ENCODE measurements around the gene MINDY4.

The MINDY4 gene

GRCh38 chr7:30840141-30841024, 69.2 kb downstream of the MINDY4 start:
- DNase-seq, result no peak

GRCh38 chr7:30841025-30841735, 70.0 kb downstream of the MINDY4 start:
- no peak for DNase-seq

- no peak for DNase-seq
Measured at GRCh38 chr7:30841801-30842541, 70.8 kb downstream of the MINDY4 start.

DNA sequence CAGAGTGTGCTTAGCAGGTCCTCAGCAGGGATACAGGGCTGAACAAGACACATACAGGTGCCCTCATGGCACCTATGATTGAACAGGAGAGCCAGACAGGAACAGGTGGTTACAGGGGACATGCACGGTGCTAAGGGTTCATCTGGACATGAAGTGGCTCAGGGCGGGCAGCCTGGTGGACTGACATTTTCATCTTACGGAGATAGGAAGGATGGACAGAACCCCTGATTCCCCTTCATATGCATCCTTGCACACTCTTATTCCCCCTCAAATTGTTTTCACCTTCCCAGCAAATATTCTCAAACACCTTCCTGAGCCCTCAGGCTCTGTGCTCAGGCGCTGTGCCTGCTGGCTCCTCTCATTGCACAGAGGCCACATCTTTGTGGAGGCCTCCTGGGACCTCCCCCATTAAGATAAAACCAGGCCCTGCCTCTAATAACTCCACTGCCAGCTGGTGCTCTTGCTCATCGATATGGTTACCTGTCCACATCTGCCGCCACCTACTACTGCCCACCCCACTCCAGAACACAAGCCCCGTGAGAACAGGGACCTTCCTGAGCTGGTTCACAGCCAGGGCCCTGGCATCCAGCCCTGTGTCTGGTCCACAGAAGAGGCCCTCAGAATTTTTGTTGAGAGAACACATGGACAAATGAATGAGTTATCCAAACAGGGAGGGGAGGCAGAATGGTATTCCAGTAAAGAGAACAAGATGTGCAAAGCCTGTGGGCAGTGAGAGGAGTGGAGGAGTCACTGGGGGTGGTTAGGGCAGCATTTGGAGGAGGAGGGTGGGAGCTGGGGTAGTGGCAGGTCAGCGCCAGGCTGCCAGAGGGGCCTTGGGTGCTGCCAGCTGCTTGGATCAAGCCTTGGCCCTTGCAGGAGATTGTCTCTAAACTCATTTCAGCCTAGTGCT, 71.6 kb downstream of the MINDY4 start:
- no peak for DNase-seq

DNA sequence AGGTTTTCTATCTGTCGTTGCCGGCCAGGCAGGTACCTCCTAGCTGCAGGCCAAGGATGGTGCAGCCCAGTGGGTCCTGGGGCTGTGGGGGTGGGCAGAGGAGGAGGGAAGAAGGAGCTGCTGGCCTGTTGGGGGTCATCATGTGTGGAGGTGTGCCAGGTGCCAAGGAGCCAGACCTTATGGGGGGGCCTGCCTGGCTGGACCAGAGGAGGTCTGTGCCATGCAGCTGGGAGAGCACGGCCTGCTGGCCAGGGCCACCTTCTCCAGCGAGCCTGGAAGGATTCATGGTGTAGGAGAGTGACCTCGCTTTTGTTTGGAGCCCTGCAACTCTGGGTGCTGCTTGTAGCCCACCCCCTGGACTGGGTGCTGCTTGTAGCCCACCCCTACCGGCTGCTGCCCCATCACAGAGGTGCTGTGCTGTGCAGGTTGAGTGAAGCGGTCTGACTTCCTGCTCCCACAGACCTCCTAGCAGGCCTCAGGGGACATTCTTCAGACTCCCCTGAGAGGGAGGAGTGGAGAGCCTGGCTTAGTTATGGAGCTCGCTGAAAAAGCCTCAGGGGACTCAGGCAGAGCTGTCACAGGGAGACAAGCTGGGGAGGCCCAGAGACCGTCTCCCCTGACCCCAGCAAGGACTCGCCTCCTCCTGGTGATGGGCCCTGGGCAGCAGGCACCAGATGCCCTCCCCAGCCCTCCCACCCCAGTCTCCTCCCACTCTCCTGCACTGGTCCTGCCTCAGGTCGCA, 72.7 kb downstream of the MINDY4 start:
- no peak for DNase-seq

- no peak for DNase-seq
Measured at GRCh38 chr7:30844483-30844874, 73.3 kb downstream of the MINDY4 start.

- DNase-seq, result no peak
Measured at GRCh38 chr7:30844916-30845315, 73.7 kb downstream of the MINDY4 start.

GRCh38 chr7:30845426-30846135, 74.4 kb downstream of the MINDY4 start:
- DNase-seq, result no peak

- no peak for DNase-seq
Measured at GRCh38 chr7:30846378-30846777, 75.2 kb downstream of the MINDY4 start.

GRCh38 chr7:30848121-30848855, 77.1 kb downstream of the MINDY4 start:
- DNase-seq, result no peak

GRCh38 chr7:30849565-30849964, 78.3 kb downstream of the MINDY4 start:
- no peak for DNase-seq

GRCh38 chr7:30850426-30850825, 79.2 kb downstream of the MINDY4 start:
- no peak for DNase-seq

- DNase-seq, result no peak
Measured at GRCh38 chr7:30851651-30852307, 80.6 kb downstream of the MINDY4 start.

DNA sequence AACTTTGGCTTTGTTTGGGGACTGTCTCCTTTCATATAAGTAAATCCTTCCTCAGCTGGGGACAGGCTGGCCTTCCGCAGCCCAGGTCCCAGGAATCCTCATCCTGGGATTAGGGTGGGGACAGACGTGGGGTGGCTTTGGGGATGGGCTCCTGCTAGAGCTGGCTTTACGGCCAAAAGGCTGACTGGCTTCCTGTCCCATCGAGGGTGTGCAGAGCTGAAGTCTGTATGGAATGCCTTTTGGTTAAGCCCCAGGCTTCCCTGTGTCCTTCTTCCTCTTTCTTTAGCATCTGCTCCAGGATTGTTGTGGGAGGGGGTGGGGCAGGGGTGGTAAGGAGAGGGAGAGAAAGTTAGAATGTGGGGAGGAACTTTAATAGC, 81.1 kb downstream of the MINDY4 start:
- no peak for DNase-seq

DNA sequence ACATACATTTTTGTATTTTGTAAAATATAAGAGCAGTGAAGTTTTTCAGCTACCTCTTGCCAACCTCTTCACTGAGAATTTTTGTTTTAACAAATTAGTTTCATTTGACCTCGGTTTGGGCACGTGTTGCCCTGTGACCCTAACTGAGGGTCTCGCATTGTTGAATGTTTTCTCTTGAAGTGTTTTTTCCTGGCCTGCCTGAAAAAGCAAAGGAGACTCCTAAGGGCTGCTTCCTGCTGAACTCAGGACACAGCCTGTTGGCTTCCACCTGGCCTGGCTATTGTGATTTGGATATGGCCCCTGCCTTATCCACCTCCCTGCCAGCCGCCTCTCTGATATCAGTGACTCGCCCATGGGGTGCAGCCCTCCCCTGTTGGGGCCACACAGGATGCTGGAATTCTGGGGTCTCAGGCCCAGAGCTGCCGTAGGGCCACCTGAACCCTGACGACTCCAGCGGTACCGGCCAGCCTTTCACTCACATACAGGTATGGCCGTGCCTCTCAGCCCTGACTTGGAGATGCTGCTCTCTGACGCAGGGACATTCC, 81.6 kb downstream of the MINDY4 start:
- DNase-seq, result no peak

GRCh38 chr7:30853576-30853975, 82.4 kb downstream of the MINDY4 start:
- DNase-seq, result no peak

DNA sequence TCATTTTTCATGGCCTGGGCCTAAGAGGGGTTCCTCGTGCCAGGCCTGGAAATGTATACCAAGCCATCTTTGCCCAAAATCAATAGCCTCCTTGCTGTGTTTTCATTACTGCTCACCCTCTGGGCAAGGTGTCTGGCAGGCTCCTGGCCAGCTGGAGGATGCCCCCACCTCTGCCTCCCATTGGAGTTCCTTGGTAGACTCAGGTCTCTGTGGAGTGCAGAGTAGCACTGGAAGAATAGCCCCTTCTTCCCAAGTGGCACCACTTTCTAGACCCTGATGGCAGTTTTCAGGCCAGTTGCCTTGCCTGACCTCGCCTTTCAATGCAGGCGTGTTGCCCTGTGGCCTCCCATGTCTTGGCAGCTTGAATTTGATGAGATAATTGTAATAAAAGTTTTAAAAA, 84.7 kb downstream of the MINDY4 start:
- no peak for DNase-seq

DNA sequence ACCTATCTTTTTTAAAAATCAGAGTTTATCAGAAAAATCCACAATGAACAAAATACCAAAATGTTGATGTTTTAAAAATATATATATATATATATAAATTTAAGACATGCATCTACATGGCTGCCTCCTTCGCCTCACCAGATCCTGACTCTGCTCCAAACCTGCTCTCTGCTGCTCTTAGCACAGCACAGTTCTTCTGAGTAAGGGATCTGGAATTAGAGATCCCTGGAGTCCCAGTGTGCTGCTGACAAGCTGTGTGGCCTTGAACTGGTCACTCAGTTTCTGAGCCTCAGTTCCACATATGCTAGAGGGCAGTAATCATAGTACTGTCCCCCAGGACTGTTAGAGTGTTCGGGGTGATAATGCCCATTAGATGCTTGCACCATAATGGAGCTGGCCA, 87.4 kb downstream of the MINDY4 start:
- no peak for DNase-seq

DNA sequence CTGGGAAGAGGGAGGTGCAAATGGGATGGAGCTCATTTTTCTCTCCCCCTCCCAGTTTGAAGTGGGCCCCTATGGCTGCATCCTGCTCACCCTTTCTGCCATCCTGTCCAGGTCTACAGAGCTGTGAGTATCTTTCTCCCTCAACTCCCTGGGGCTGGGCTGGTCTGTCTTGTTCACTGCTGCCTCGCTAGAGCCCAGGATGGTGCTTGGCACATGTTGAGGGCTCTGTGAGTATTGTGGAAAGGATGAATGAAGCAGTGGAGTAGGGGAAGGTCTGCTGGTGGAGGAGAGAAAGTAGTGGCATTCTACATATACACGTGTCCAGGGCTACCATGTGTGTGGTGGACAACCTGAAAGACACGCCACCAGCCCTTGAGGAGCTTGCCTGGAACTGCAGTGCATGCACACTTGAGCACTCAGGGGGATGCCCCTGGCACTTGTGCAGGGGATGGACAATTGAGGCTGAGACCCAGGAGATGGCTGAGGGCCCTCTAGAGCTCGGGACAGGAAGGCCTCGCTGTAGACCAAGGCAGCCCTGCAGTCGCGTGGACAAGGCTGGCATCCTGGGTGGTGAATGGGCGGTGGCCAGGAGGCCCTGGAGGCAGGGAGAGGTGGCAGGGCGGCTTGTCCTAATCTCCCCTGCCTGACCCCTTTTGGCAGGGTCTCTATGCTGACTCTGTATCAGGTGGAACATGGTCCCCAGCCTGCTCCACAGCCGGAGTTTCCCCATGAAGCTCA, 88.2 kb downstream of the MINDY4 start:
- no peak for DNase-seq

All from NCI-H1694 (cell line).